Astrocyte (in vitro differentiated cells and primary cell): Measurements from ENCODE around the gene PTOV1.

Experiments
- EZH2 ChIP-seq: IDR thresholded peaks from 2 replicates; pipeline ENCODE4 v1.6.1; 2012; ENCODE audit warnings: mild to moderate bottlenecking, low read length, inconsistent platforms; ENCODE audit not compliant: insufficient read depth
- TF ChIP-seq, protein P1 (sequence below): IDR thresholded peaks from 2 replicates; pipeline ENCODE4 v1.5.1; 2011; ENCODE audit warnings: low read depth, mild to moderate bottlenecking, inconsistent platforms, low read length, moderate library complexity; ENCODE audit not compliant: insufficient read depth

DNA sequence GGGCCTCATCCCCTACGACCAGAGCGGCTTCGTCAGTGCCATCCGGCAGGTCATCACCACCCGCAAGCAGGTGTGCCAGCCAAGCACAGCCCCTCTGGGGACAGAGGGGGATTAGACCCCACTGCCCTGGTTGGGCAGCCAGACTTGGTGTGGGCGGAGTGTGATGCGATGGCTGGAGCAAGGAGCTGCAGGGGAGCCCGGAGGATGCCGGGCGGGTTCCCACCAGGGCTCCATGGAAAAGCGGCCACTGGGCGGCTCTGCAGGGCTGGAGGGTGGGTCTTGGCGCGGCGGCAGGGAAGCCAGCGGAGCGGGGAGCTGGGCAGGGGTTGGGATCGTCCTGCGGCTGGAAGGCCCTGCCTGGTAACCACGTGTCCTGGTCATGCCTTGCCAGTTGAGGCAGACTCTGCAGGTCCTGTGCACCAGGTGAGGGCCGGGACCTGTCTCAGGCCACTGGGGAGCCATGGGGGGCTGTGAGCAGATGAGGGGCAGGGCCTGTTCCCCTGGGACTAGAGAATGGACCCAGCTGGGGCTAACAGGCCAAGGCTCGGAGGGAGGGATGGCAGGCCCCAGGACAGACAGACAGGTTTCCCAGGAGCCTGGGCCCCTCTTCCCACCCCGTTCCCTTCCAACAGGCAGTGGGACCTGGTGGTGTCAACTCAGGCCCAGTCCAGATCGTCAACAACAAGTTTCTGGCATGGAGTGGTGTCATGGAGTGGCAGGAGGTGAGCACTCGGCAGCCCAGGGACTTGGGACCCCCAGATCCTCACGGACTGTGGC lies 6.3 kb downstream of the PTOV1 start:
- TF ChIP-seq, protein P1, sequence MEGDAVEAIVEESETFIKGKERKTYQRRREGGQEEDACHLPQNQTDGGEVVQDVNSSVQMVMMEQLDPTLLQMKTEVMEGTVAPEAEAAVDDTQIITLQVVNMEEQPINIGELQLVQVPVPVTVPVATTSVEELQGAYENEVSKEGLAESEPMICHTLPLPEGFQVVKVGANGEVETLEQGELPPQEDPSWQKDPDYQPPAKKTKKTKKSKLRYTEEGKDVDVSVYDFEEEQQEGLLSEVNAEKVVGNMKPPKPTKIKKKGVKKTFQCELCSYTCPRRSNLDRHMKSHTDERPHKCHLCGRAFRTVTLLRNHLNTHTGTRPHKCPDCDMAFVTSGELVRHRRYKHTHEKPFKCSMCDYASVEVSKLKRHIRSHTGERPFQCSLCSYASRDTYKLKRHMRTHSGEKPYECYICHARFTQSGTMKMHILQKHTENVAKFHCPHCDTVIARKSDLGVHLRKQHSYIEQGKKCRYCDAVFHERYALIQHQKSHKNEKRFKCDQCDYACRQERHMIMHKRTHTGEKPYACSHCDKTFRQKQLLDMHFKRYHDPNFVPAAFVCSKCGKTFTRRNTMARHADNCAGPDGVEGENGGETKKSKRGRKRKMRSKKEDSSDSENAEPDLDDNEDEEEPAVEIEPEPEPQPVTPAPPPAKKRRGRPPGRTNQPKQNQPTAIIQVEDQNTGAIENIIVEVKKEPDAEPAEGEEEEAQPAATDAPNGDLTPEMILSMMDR = no peak
- no peak for TF ChIP-seq EZH2
